H1 (cell line): ENCODE results near the gene OPN5. TPM values are rescaled to one million over a fixed set of nuclear protein-coding genes. Genes with fewer than 3 reads are reported as not detected.

Experiments
- BACH1 ChIP-seq: IDR thresholded peaks from 2 replicates; pipeline ENCODE4 v1.6.1; 2012; ENCODE audit warnings: low read length, improper control_type of control experiment
- CBX5 ChIP-seq: fragments of 300-800, 300-1000 bp; sonication (generic); IDR thresholded peaks from 2 replicates; pipeline ENCODE4 v1.7.1; 2016; ENCODE audit warnings: antibody characterized with exemption, low read length, low read depth
- EP300 ChIP-seq, 2 experiments: IDR thresholded peaks; 1 replicate in 1 of 2; 2 replicates in 1 of 2; pipeline ENCODE4 v1.6.1; 2011 to 2012; ENCODE audit warnings: low read depth in 2 of 2, low read length in 2 of 2, mild to moderate bottlenecking in 2 of 2, borderline replicate concordance in 1 of 2, inconsistent platforms in 1 of 2, moderate library complexity in 1 of 2
- GABPA ChIP-seq: IDR thresholded peaks from 2 replicates; pipeline ENCODE4 v1.6.1; 2011; ENCODE audit warnings: mild to moderate bottlenecking, low read length, moderate library complexity, borderline replicate concordance; ENCODE audit not compliant: insufficient read depth
- HDAC6 ChIP-seq: IDR thresholded peaks from one replicate; pipeline ENCODE4 v1.7.1; 2012; ENCODE audit warnings: low read depth, mild to moderate bottlenecking, inconsistent platforms, low read length, moderate library complexity
- KDM5A ChIP-seq: fragments of 200-600 bp; IDR thresholded peaks from 2 replicates; pipeline ENCODE4 v1.7.1; 2012; ENCODE audit warnings: mild to moderate bottlenecking, low read length, inconsistent platforms, mixed read lengths
- MAX ChIP-seq: IDR thresholded peaks from 2 replicates; pipeline ENCODE4 v1.6.1; 2012; ENCODE audit warnings: inconsistent platforms
- SIN3A ChIP-seq, 2 experiments: IDR thresholded peaks in 1 of 2; conservative IDR thresholded peaks in 1 of 2; 2 replicates each; pipeline ENCODE4 v1.6.1; 2011 to 2012; ENCODE audit warnings: low read length in 2 of 2, improper control_type of control experiment in 1 of 2, low read depth in 1 of 2, mild to moderate bottlenecking in 1 of 2
- TCF12 ChIP-seq: IDR thresholded peaks from 2 replicates; pipeline ENCODE4 v1.6.1; 2011; ENCODE audit warnings: low read depth, mild to moderate bottlenecking, low read length
- polyA plus RNA-seq, 7 experiments: library from polyadenylated mRNA; depleted of rRNA in 3 of 7; stranded (reverse) in 5 of 7; unstranded in 2 of 7; fragments of >200 nt in 5 of 7; fragments of 200-250 nt in 2 of 7; gene quantifications; 1 replicate in 5 of 7; 2 replicates in 1 of 7; 4 replicates in 1 of 7; pipeline versions ENCODE4 v1.2.1 to v1.2.3, GENCODE V29; 2011 to 2013; ENCODE audit warnings: missing spikeins in 2 of 7, mixed read lengths in 2 of 7
- total RNA-seq: library from RNA; stranded (reverse); fragmentation: NEBNext Ultra II Directional; extraction: Animal tissue kit (Norgen Biotek cat#: 25700); gene quantifications from 2 replicates; pipeline ENCODE4 v1.2.1, GENCODE V29; 2021
- TF ChIP-seq, protein P1 (sequence below): fragments of 300-600 bp; sonication (generic); IDR thresholded peaks from 2 replicates; pipeline ENCODE4 v1.7.1; 2012; ENCODE audit warnings: low read length, moderate library complexity, mild to moderate bottlenecking, inconsistent platforms; ENCODE audit not compliant: insufficient replicate concordance

Gene OPN5
- total and polyA plus RNA-seq, 2 of the 8 experiments (the other 6 are each of a cell fraction or from before 2014, with no cell fraction given), result not detected

DNA sequence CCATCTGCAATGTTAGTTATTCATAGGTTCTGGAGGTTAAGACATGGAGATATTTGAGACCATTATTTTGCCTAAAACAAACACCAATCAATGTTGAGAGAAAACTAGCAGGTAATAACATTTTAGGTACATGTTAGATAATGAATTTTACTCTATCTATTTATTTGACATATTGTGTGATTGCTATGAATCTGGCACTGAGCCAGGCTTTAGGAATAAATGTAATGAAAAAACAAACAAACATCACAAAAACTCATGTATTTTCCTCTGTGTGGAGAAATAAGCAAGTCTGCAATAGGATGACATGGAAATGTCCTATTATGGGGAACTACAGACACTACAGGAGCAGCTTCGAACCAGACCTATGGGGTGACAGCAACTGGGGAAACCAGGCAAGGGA is 57.8 kb downstream of the OPN5 start (continued):
- TF ChIP-seq, protein P1, sequence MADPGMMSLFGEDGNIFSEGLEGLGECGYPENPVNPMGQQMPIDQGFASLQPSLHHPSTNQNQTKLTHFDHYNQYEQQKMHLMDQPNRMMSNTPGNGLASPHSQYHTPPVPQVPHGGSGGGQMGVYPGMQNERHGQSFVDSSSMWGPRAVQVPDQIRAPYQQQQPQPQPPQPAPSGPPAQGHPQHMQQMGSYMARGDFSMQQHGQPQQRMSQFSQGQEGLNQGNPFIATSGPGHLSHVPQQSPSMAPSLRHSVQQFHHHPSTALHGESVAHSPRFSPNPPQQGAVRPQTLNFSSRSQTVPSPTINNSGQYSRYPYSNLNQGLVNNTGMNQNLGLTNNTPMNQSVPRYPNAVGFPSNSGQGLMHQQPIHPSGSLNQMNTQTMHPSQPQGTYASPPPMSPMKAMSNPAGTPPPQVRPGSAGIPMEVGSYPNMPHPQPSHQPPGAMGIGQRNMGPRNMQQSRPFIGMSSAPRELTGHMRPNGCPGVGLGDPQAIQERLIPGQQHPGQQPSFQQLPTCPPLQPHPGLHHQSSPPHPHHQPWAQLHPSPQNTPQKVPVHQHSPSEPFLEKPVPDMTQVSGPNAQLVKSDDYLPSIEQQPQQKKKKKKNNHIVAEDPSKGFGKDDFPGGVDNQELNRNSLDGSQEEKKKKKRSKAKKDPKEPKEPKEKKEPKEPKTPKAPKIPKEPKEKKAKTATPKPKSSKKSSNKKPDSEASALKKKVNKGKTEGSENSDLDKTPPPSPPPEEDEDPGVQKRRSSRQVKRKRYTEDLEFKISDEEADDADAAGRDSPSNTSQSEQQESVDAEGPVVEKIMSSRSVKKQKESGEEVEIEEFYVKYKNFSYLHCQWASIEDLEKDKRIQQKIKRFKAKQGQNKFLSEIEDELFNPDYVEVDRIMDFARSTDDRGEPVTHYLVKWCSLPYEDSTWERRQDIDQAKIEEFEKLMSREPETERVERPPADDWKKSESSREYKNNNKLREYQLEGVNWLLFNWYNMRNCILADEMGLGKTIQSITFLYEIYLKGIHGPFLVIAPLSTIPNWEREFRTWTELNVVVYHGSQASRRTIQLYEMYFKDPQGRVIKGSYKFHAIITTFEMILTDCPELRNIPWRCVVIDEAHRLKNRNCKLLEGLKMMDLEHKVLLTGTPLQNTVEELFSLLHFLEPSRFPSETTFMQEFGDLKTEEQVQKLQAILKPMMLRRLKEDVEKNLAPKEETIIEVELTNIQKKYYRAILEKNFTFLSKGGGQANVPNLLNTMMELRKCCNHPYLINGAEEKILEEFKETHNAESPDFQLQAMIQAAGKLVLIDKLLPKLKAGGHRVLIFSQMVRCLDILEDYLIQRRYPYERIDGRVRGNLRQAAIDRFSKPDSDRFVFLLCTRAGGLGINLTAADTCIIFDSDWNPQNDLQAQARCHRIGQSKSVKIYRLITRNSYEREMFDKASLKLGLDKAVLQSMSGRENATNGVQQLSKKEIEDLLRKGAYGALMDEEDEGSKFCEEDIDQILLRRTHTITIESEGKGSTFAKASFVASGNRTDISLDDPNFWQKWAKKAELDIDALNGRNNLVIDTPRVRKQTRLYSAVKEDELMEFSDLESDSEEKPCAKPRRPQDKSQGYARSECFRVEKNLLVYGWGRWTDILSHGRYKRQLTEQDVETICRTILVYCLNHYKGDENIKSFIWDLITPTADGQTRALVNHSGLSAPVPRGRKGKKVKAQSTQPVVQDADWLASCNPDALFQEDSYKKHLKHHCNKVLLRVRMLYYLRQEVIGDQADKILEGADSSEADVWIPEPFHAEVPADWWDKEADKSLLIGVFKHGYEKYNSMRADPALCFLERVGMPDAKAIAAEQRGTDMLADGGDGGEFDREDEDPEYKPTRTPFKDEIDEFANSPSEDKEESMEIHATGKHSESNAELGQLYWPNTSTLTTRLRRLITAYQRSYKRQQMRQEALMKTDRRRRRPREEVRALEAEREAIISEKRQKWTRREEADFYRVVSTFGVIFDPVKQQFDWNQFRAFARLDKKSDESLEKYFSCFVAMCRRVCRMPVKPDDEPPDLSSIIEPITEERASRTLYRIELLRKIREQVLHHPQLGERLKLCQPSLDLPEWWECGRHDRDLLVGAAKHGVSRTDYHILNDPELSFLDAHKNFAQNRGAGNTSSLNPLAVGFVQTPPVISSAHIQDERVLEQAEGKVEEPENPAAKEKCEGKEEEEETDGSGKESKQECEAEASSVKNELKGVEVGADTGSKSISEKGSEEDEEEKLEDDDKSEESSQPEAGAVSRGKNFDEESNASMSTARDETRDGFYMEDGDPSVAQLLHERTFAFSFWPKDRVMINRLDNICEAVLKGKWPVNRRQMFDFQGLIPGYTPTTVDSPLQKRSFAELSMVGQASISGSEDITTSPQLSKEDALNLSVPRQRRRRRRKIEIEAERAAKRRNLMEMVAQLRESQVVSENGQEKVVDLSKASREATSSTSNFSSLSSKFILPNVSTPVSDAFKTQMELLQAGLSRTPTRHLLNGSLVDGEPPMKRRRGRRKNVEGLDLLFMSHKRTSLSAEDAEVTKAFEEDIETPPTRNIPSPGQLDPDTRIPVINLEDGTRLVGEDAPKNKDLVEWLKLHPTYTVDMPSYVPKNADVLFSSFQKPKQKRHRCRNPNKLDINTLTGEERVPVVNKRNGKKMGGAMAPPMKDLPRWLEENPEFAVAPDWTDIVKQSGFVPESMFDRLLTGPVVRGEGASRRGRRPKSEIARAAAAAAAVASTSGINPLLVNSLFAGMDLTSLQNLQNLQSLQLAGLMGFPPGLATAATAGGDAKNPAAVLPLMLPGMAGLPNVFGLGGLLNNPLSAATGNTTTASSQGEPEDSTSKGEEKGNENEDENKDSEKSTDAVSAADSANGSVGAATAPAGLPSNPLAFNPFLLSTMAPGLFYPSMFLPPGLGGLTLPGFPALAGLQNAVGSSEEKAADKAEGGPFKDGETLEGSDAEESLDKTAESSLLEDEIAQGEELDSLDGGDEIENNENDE, result no peak
- TF ChIP-seq KDM5A (no peak), HDAC6 (no peak), CBX5 (no peak), GABPA (no peak), BACH1 (no peak), TCF12 (no peak), EP300 (IDR thresholded peaks at IDR 0.05; ENCODE audit: borderline replicate concordance in 1 of 2, low read depth in 2 of 2, low read length in 2 of 2) (no peak), MAX (no peak), SIN3A (conservative IDR thresholded peaks at IDR 0.05 in 1 of 2, IDR thresholded peaks at IDR 0.05 in 1 of 2; ENCODE audit: low read depth in 1 of 2, low read length in 2 of 2) (no peak)
- TF ChIP-seq, all 59 proteins: peak for 0
